ENCODE measurements around the gene PRKN.

Gene PRKN

DNA sequence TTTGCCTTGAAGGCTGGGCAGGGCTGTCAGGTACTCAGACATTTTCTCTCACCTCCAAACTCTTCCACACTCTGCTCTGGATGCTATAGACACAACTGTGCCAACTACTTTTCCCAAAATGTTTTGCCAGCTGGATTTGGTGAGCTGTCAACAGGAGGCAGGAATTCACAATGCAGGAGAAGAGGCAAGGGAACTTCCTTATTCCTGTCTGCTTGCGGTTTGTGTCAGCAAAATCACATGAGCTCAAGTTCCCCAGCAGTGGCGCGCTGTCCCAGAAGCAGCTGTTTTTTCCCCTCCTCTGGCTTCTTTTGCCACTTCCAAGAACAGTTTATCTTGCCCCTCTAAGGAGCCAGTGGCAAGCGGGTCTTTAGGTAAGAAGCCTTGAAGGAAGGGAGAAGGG, 608.2 kb downstream of the PRKN start:
- H3K36me3 ChIP-seq (ENCODE audit: insufficient read depth, low read length), result no peaks in the 10 kb centered on the region

DNA sequence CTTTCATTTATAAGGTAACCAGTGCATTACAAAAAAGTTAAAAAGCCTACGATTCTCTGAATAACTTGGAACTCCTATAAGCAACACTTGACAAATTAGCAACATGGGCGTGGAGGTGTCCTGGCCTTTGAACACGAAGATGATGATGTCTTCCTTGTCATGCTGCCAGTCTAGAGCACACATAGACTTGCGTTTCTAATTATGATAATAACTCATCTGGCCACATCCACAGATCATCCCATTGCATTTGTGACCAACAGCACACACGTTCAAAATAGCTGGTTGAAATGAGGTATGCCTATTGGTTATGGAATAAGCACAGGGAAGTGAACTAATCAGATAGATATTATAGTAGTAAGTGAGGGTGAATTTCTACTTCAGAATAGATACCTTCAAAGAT, 608.9 kb downstream of the PRKN start:
- H3K9me2 ChIP-seq (ENCODE audit: low read depth, low read length), result no peaks in the 10 kb centered on the region
- no peaks in the 10 kb centered on the region for H3K4me1 ChIP-seq (ENCODE audit: insufficient read depth, low read length, severe bottlenecking)
- no peak overlapping the region for H2AFZ ChIP-seq (ENCODE audit: low read length)
- H3K9ac ChIP-seq (ENCODE audit: low read length), result no peak overlapping the region
- no peak overlapping the region for H3K4me3 ChIP-seq (ENCODE audit: low read depth, low read length, poor library complexity, severe bottlenecking)
- H3K4me2 ChIP-seq (ENCODE audit: low read length), result no peak overlapping the region
- no peak for TF ChIP-seq EZH2 (IDR thresholded peaks at IDR 0.05; ENCODE audit: borderline replicate concordance, low read length)
- TF ChIP-seq, protein P1, sequence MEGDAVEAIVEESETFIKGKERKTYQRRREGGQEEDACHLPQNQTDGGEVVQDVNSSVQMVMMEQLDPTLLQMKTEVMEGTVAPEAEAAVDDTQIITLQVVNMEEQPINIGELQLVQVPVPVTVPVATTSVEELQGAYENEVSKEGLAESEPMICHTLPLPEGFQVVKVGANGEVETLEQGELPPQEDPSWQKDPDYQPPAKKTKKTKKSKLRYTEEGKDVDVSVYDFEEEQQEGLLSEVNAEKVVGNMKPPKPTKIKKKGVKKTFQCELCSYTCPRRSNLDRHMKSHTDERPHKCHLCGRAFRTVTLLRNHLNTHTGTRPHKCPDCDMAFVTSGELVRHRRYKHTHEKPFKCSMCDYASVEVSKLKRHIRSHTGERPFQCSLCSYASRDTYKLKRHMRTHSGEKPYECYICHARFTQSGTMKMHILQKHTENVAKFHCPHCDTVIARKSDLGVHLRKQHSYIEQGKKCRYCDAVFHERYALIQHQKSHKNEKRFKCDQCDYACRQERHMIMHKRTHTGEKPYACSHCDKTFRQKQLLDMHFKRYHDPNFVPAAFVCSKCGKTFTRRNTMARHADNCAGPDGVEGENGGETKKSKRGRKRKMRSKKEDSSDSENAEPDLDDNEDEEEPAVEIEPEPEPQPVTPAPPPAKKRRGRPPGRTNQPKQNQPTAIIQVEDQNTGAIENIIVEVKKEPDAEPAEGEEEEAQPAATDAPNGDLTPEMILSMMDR (IDR thresholded peaks at IDR 0.05; ENCODE audit: low read length), result no peak
- H3K27me3 ChIP-seq (ENCODE audit: insufficient read depth, low read length), result no peaks in the 10 kb centered on the region
- H4K20me1 ChIP-seq (ENCODE audit: insufficient read depth, low read length), result no peaks in the 10 kb centered on the region
- H3K79me2 ChIP-seq (ENCODE audit: insufficient read depth, low read length), result no peaks in the 10 kb centered on the region
- no peak overlapping the region for H3K27ac ChIP-seq (ENCODE audit: low read depth, low read length, poor library complexity, severe bottlenecking)
- H3K36me3 ChIP-seq (ENCODE audit: insufficient read depth, low read length), result no peaks in the 10 kb centered on the region
- no peaks in the 10 kb centered on the region for H3F3A ChIP-seq (ENCODE audit: insufficient read depth, low read length)
- no peaks in the 10 kb centered on the region for H3K9me3 ChIP-seq (ENCODE audit: low read length)

More for the DNA sequence above, 608.2 kb downstream of the PRKN start:
- H2AFZ ChIP-seq (ENCODE audit: low read length), result no peak overlapping the region
- no peaks in the 10 kb centered on the region for H3K4me1 ChIP-seq (ENCODE audit: insufficient read depth, low read length, severe bottlenecking)
- H3K27ac ChIP-seq (ENCODE audit: low read depth, low read length, poor library complexity, severe bottlenecking), result no peak overlapping the region
- no peaks in the 10 kb centered on the region for H3F3A ChIP-seq (ENCODE audit: insufficient read depth, low read length)
- H4K20me1 ChIP-seq (ENCODE audit: insufficient read depth, low read length), result no peaks in the 10 kb centered on the region
- no peaks in the 10 kb centered on the region for H3K9me2 ChIP-seq (ENCODE audit: low read depth, low read length)
- TF ChIP-seq, protein P1 (IDR thresholded peaks at IDR 0.05; ENCODE audit: low read length), result no peak
- no peak for TF ChIP-seq EZH2 (IDR thresholded peaks at IDR 0.05; ENCODE audit: borderline replicate concordance, low read length)
- no peaks in the 10 kb centered on the region for H3K79me2 ChIP-seq (ENCODE audit: insufficient read depth, low read length)
- H3K9ac ChIP-seq (ENCODE audit: low read length), result no peak overlapping the region
- no peaks in the 10 kb centered on the region for H3K9me3 ChIP-seq (ENCODE audit: low read length)
- no peaks in the 10 kb centered on the region for H3K27me3 ChIP-seq (ENCODE audit: insufficient read depth, low read length)
- H3K4me3 ChIP-seq (ENCODE audit: low read depth, low read length, poor library complexity, severe bottlenecking), result no peak overlapping the region
- no peak overlapping the region for H3K4me2 ChIP-seq (ENCODE audit: low read length)

DNA sequence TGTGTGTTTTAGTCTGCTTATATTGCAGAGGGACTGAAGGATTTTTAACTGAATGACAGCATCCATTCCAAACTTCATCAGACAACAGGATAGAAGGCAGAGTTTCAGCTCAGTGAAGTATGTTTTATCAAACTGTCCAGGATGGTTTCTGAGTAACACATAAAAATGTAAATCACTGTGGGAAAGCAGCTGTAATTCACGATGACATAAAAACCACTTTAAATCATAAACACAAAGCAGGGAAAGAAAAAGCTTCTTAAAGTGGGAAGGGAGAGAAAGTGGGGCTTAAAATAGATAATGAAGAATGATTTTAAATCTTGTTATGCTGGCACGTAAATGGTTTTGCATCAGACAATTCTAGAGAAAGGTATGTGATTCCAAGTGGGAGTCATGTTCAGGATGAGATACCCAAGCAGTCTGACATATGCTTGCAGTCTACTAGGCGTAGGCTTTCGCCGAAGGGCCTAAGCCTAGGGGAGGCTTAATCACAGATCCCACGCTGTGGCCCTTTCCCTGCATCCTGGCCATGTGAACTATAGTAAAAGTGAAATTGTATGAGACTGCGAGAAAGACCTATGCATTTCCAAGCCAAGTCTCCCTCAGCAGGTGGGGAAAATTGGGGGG, 610.6 kb downstream of the PRKN start:
- no peak overlapping the region for H3K9ac ChIP-seq (ENCODE audit: low read length)

More for the DNA sequence above, 610.6 kb downstream of the PRKN start:
- Histone ChIP-seq H3F3A (ENCODE audit: insufficient read depth, low read length) (no peaks in the 10 kb centered on the region), H3K9me3 (ENCODE audit: low read length) (no peaks in the 10 kb centered on the region), H3K27me3 (ENCODE audit: insufficient read depth, low read length) (no peaks in the 10 kb centered on the region), H3K36me3 (ENCODE audit: insufficient read depth, low read length) (no peaks in the 10 kb centered on the region), H3K9me2 (ENCODE audit: low read depth, low read length) (no peaks in the 10 kb centered on the region), H4K20me1 (ENCODE audit: insufficient read depth, low read length) (no peaks in the 10 kb centered on the region), H3K79me2 (ENCODE audit: insufficient read depth, low read length) (no peaks in the 10 kb centered on the region), H2AFZ (ENCODE audit: low read length) (no peak overlapping the region), H3K4me1 (ENCODE audit: insufficient read depth, low read length, severe bottlenecking) (no peaks in the 10 kb centered on the region), H3K4me3 (ENCODE audit: low read depth, low read length, poor library complexity, severe bottlenecking) (no peak overlapping the region), H3K4me2 (ENCODE audit: low read length) (no peak overlapping the region), H3K27ac (ENCODE audit: low read depth, low read length, poor library complexity, severe bottlenecking) (no peak overlapping the region)
- TF ChIP-seq EZH2 (IDR thresholded peaks at IDR 0.05; ENCODE audit: borderline replicate concordance, low read length), result no peak
- TF ChIP-seq, protein P1 (IDR thresholded peaks at IDR 0.05; ENCODE audit: low read length), result no peak

All from OCI-LY1 (cell line).